HepG2 (cell line): ENCODE measurements around the gene ATP5MK. TPM values are rescaled to one million over a fixed set of nuclear protein-coding genes. Genes with fewer than 3 reads are reported as not detected.
A peak's percentile ranks its signal among the peaks of the same experiment; 100 is the strongest.

Experiments used
- BCL6 ChIP-seq: IDR thresholded peaks from 2 replicates; pipeline ENCODE4 v1.6.1; 2016; ENCODE audit warnings: missing genetic modification reagents, missing compliant biosample characterization
- GMEB2 ChIP-seq: IDR thresholded peaks from 2 replicates; pipeline ENCODE4 v1.6.1; 2016; ENCODE audit warnings: missing biosample characterization, missing genetic modification reagents, low read depth
- HMGA1 ChIP-seq: sonication (generic); formaldehyde crosslinking; conservative IDR thresholded peaks from 2 replicates; pipeline ENCODE4 v1.4.0; 2020; ENCODE audit warnings: missing genetic modification reagents
- KAT2B ChIP-seq: fragments of 150-350 bp; IDR thresholded peaks from 2 replicates; pipeline ENCODE4 v1.6.1; 2014; ENCODE audit warnings: low read depth, low read length, borderline replicate concordance
- MTF1 ChIP-seq: sonication (generic); formaldehyde crosslinking; IDR thresholded peaks from 2 replicates; pipeline ENCODE4 v1.5.0; 2020; ENCODE audit warnings: missing genetic modification reagents
- PAF1 ChIP-seq: IDR thresholded peaks from 2 replicates; pipeline ENCODE4 v1.6.1; 2016; ENCODE audit warnings: missing genetic modification reagents, missing compliant biosample characterization
- RARA ChIP-seq: IDR thresholded peaks from 2 replicates; pipeline ENCODE4 v1.6.1; 2016; ENCODE audit warnings: missing genetic modification reagents, missing compliant biosample characterization
- RBAK ChIP-seq: sonication (generic); formaldehyde crosslinking; IDR thresholded peaks from 2 replicates; pipeline ENCODE4 v1.5.1; 2020; ENCODE audit warnings: mild to moderate bottlenecking, missing genetic modification reagents
- SOX6 ChIP-seq, 2 experiments: fragments of 450-650 bp in 1 of 2; sonication (generic) in 1 of 2; formaldehyde crosslinking in 1 of 2; IDR thresholded peaks; 2 replicates each; pipeline versions ENCODE4 v1.4.0 to v1.6.1; 2017 to 2020; ENCODE audit warnings: antibody characterized with exemption in 1 of 2, mild to moderate bottlenecking in 1 of 2, missing genetic modification reagents in 1 of 2
- STAT5B ChIP-seq: sonication (generic); formaldehyde crosslinking; IDR thresholded peaks from 2 replicates; pipeline ENCODE4 v1.4.0; 2020; ENCODE audit warnings: missing genetic modification reagents
- TCF7 ChIP-seq: sonication (generic); IDR thresholded peaks from 2 replicates; pipeline ENCODE4 v1.6.1; 2016; ENCODE audit warnings: antibody characterized with exemption, low read depth
- TCF7L2 ChIP-seq: IDR thresholded peaks from 2 replicates; pipeline ENCODE4 v1.6.1; 2011; ENCODE audit warnings: mild to moderate bottlenecking, low read depth, low read length, moderate library complexity
- TFDP2 ChIP-seq: sonication (generic); formaldehyde crosslinking; IDR thresholded peaks from 2 replicates; pipeline ENCODE4 v1.4.0; 2020; ENCODE audit warnings: missing genetic modification reagents
- ZFP37 ChIP-seq: sonication (generic); formaldehyde crosslinking; IDR thresholded peaks from 2 replicates; pipeline ENCODE4 v1.4.0; 2020; ENCODE audit warnings: missing genetic modification reagents, borderline replicate concordance
- ZNF160 ChIP-seq: sonication (generic); formaldehyde crosslinking; IDR thresholded peaks from 2 replicates; pipeline ENCODE4 v1.8.0; 2022; ENCODE audit warnings: mild to moderate bottlenecking, inconsistent platforms, missing genetic modification reagents
- ZNF225 ChIP-seq: sonication (generic); formaldehyde crosslinking; IDR thresholded peaks from 2 replicates; pipeline ENCODE4 v1.4.0; 2020; ENCODE audit warnings: mild to moderate bottlenecking, missing genetic modification reagents
- ZNF431 ChIP-seq: sonication (generic); formaldehyde crosslinking; IDR thresholded peaks from 2 replicates; pipeline ENCODE4 v1.9.0; 2022; ENCODE audit warnings: missing genetic modification reagents, low read depth, mild to moderate bottlenecking, borderline replicate concordance
- ZNF484 ChIP-seq: sonication (generic); formaldehyde crosslinking; IDR thresholded peaks from 2 replicates; pipeline ENCODE4 v1.5.1; 2020; ENCODE audit warnings: mild to moderate bottlenecking, low read depth, missing genetic modification reagents, borderline replicate concordance
- ZNF816 ChIP-seq: sonication (generic); formaldehyde crosslinking; IDR thresholded peaks from 2 replicates; pipeline ENCODE4 v1.8.0; 2022; ENCODE audit warnings: missing genetic modification reagents, mild to moderate bottlenecking, borderline replicate concordance
- polyA plus RNA-seq, 8 experiments: library from polyadenylated mRNA; depleted of rRNA in 3 of 8; stranded (reverse) in 7 of 8; unstranded in 1 of 8; fragments of >200 nt; fragmentation: Illumina TruSeq in 4 of 8; extraction: Trizol in 4 of 8; gene quantifications; 2 replicates each; pipeline versions ENCODE4 v1.2.1 to v1.2.3, GENCODE V29; 2011 to 2016; ENCODE audit warnings: low read depth in 4 of 8, missing spikeins in 1 of 8, mixed read lengths in 1 of 8; ENCODE audit not compliant: insufficient read depth in 1 of 8
- total RNA-seq, 5 experiments: library from RNA; depleted of rRNA; stranded (reverse); fragments of >200 nt; fragmentation: Illumina TruSeq; extraction: Trizol; gene quantifications; 2 replicates each; pipeline ENCODE4 v1.2.3, GENCODE V29; 2016; ENCODE audit warnings: low read depth in 1 of 5

ATP5MK gene
- total and polyA plus RNA-seq, 2 of the 13 experiments (the other 11 are each of a cell fraction or from before 2014, with no cell fraction given), result 312 to 517 TPM

GRCh38 chr10:103350517-103351260 lies 45.6 kb downstream of the ATP5MK start, which contains the start of gene PCGF6 (continued):
- TF ChIP-seq TCF7 (no peak), HMGA1 (no peak), MTF1 (0 out of 2 replicates have a peak, but pooled peaks have one; percentile 14), ZNF484 (0 out of 2 replicates have a peak, but pooled peaks have one; percentile 35), KAT2B (no peak), ZNF816 (CRISPR knock-in tag) (no peak), ZNF225 (CRISPR knock-in tag) (no peak), BCL6 (CRISPR knock-in tag) (no peak), RBAK (CRISPR knock-in tag) (no peak), ZNF431 (CRISPR knock-in tag) (no peak), ZNF160 (CRISPR knock-in tag) (no peak), TFDP2 (CRISPR knock-in tag) (peak; percentile 95), PAF1 (CRISPR knock-in tag) (no peak), GMEB2 (CRISPR knock-in tag) (no peak), SOX6 (IDR thresholded peaks at IDR 0.05) (no peak), SOX6 (CRISPR knock-in tag; IDR thresholded peaks at IDR 0.05) (peak; percentile 32; the same call in 1 of the 2 replicates), STAT5B (no peak), TCF7L2 (no peak), ZFP37 (CRISPR knock-in tag) (no peak), RARA (CRISPR knock-in tag) (no peak; the same call in 1 of the 2 replicates)
